Measurements from ENCODE around the gene KLHL3. TPM values are rescaled to one million over a fixed set of nuclear protein-coding genes. Genes with fewer than 3 reads are reported as not detected.

KLHL3 gene
- total RNA-seq, 2 experiments from 2014 or later, result 9.2 to 12.2 TPM

DNA sequence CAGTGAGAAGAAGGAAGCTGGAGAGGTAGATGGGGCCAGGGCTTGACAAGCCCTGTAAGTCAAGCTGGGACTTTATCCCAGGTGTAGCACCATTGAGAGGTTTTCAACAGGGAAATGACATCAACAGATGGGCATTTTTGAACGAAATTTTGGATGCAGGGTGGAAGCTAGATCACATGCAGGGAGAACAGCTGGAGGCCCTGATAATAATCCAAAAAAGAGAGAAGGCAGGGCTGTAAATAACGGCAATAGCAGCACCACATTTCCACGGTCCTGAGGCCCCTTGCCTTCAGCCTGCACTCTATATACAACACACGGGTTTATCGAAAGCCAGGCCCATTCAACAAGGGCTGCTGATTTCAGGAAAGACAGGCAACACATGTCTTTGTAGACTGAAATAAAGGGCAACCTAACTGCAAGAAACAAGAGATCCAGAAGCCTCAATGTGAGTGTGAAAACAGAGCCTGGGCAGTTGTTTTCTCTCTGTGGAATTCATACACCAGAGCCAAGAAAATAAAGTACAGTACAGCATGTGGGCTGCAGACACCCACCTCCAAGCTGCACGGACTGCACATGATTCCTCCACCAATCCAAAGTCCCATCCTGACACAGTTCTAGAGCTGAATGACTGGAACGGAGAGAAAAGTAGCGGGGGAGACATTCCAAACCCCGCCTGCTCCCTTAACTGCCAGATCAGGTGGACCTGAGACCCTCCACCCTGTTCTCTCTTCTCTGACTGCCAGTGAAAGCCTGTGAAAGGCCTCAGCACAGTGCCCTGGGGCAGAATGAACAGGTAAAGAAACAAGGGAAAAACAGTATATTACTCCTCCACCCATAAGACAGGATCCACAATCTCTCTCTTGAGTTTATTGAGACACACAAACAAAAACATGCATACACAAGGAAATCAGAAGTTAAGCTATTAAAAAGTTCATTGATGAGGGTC is 36.3 kb downstream of the KLHL3 start:
- CTCF ChIA-PET, result interaction anchor here (1.1 to 6.0 kb wide), 4 partner anchors 22 to 43 kb away, joined by 3 to 38 read pairs (median 6); partner anchors contain the start of gene KLHL3
- ATAC-seq (no peak), DNase-seq (no peak)
- Mint-ChIP-seq H3K27me3 (no peaks in the 10 kb centered on the region), H3K4me3 (no peak overlapping the region), H3K9me3 (no peaks in the 10 kb centered on the region), H3K27ac (no peak overlapping the region), H3K36me3 (ENCODE audit: low read depth) (peaks cover 7% of the 10 kb centered on the region), H3K4me1 (ENCODE audit: low read depth) (peaks cover 27% of the 10 kb centered on the region)
- intact Hi-C loops (cut with micrococcal nuclease), result loop anchor here (5.0 kb wide), 1 partner anchor 38 kb away; the partner anchor contains the start of gene KLHL3
- POLR2A ChIA-PET, result interaction anchor here (0.7 to 1.5 kb wide), 3 partner anchors 11 to 51 kb away, joined by 3 to 4 read pairs (median 4); no protein-coding TSS in a partner anchor
- TF ChIP-seq, protein P1, sequence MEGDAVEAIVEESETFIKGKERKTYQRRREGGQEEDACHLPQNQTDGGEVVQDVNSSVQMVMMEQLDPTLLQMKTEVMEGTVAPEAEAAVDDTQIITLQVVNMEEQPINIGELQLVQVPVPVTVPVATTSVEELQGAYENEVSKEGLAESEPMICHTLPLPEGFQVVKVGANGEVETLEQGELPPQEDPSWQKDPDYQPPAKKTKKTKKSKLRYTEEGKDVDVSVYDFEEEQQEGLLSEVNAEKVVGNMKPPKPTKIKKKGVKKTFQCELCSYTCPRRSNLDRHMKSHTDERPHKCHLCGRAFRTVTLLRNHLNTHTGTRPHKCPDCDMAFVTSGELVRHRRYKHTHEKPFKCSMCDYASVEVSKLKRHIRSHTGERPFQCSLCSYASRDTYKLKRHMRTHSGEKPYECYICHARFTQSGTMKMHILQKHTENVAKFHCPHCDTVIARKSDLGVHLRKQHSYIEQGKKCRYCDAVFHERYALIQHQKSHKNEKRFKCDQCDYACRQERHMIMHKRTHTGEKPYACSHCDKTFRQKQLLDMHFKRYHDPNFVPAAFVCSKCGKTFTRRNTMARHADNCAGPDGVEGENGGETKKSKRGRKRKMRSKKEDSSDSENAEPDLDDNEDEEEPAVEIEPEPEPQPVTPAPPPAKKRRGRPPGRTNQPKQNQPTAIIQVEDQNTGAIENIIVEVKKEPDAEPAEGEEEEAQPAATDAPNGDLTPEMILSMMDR (IDR thresholded peaks at IDR 0.05), result no peak

DNA sequence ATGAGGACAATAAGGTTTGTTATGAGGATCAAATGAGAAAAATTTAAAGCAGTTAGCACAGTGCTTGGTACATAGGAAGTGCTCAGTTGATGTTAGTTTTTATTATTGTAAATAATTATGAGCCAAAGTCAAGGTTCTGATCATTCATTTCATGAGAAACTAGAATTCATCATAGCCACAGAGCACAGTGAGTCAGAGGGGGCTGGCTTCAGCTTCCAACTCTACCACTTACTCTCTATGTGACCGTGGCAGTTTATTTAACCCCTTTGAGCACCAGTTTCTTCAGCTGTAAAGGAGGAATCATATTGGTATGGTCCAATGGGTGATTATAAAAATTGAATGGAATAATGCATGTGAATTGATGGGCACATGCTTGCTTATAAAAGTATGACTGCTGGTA is 39.4 kb downstream of the KLHL3 start:
- Mint-ChIP-seq H3K9me3 (no peaks in the 10 kb centered on the region), H3K4me3 (no peak overlapping the region), H3K36me3 (ENCODE audit: low read depth) (peaks cover 9% of the 10 kb centered on the region), H3K27ac (peak overlapping the region; percentile 92), H3K27me3 (no peaks in the 10 kb centered on the region), H3K4me1 (ENCODE audit: low read depth) (peaks cover 40% of the 10 kb centered on the region)
- ChIA-PET CTCF (interaction anchor here (2.0 to 7.0 kb wide), 5 partner anchors 29 to 55 kb away, joined by 5 to 38 read pairs (median 21); partner anchors contain the start of gene KLHL3), POLR2A (interaction anchor here (1.2 to 2.4 kb wide), 5 partner anchors 37 to 57 kb away, joined by 3 to 15 read pairs (median 6); partner anchors contain the start of gene KLHL3)
- TF ChIP-seq, protein P1 (IDR thresholded peaks at IDR 0.05), result no peak
- DNase-seq (peak; percentile 77), ATAC-seq (peak; percentile 93)
- intact Hi-C loops (cut with micrococcal nuclease), result loop anchor here (5.0 kb wide), 1 partner anchor 41 kb away; the partner anchor contains the start of gene KLHL3

DNA sequence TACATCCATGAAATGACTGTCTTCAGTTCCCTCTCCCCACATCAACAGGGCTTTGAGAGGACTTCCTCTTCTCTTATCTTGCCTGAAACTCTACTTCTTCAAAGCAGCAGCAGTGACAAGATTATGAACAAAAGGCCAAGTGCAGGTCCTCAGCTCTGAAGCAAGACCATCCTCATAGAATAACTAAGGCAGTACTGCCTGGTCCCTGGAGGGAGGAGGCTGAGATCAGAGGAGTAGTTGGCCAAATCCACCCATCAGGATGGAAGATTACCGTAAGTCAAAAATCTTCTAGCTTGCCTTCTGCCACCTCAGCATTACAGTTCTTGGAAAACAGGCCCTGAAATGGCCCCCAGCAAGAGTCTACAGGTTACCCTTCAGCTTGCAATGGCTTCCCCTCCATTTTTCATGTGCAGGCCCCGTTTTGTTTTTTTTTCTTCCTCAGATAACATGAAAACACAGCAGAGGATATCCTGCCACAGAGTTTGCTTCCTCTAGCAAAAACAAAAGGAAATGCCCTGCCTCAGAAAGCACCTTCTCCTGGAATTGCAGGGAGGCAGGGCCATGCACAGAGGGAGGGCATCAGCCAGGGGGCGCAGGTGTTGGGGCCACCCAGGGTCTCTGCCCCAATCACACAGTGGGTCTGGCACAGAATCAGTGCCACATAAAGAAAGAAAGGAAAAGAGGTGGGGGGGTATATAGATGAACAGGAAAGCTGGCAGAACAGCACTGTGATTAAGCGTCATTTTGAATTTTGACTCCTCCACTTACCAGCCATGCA is 40.0 kb downstream of the KLHL3 start:
- TF ChIP-seq, protein P1 (IDR thresholded peaks at IDR 0.05), result peak; percentile 26
- H3K4me3 Mint-ChIP-seq, result peak overlapping the region; percentile 39
- POLR2A ChIA-PET, result interaction anchor here (0.6 to 2.4 kb wide), 6 partner anchors 38 to 112 kb away, joined by 3 to 15 read pairs (median 6); partner anchors contain the start of gene KLHL3
- H3K27ac Mint-ChIP-seq, result peak overlapping the region; percentile 92
- H3K36me3 Mint-ChIP-seq (ENCODE audit: low read depth), result peaks cover 9% of the 10 kb centered on the region
- ATAC-seq, result peak; percentile 53
- H3K27me3 Mint-ChIP-seq, result no peaks in the 10 kb centered on the region
- peak; percentile 15 for DNase-seq
- no peaks in the 10 kb centered on the region for H3K9me3 Mint-ChIP-seq
- CTCF ChIA-PET, result interaction anchor here (0.6 to 7.0 kb wide), 9 partner anchors 10 to 171 kb away, joined by 3 to 38 read pairs (median 7); partner anchors contain the start of gene KLHL3
- intact Hi-C loops (cut with micrococcal nuclease), result loop anchor here (5.0 kb wide), 1 partner anchor 41 kb away; the partner anchor contains the start of gene KLHL3
- peaks cover 40% of the 10 kb centered on the region for H3K4me1 Mint-ChIP-seq (ENCODE audit: low read depth)

DNA sequence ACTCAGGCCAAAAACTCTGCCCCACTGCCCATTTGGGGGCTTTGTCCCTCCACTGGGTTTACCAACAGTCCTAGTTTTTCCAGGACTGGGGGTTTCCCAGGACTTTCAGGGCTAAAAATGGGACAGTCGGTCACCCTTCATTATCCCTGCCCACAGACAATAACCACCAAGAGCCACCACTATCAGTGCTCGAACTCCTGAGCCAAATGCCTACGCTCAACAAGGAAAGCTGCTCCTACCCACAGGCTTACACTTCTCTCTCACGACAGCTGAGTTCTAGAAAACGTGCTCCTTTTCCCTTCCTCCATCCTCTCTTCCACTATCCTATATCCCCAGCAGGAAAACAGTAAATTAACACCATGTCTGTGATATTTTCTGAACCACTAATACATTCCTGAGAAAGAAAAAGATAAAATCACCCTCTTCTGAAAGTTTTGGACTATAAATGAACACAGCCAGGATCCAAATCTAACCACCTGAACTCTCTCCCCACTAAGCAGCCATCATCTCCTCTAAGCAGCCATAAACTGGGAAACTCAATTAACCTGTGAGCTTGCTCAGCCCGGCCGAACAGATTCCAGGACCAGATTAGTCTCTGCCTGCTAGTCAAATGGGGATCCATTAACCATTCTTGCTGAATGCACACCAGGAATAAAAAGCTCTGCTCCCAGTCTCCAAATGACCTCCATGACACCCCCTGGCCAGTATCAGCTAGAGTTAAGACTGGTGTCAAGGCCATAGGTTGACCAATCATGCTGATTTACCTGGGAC is 41.8 kb downstream of the KLHL3 start:
- Mint-ChIP-seq H3K27me3 (no peaks in the 10 kb centered on the region), H3K27ac (no peak overlapping the region), H3K36me3 (ENCODE audit: low read depth) (peaks cover 17% of the 10 kb centered on the region), H3K4me3 (no peak overlapping the region), H3K4me1 (ENCODE audit: low read depth) (peaks cover 40% of the 10 kb centered on the region), H3K9me3 (peaks cover 3% of the 10 kb centered on the region)
- DNase-seq, result no peak
- TF ChIP-seq, protein P1 (IDR thresholded peaks at IDR 0.05), result no peak
- intact Hi-C loops (cut with micrococcal nuclease), result no loop called here
- ChIA-PET CTCF (interaction anchor here (0.6 to 7.0 kb wide), 7 partner anchors 17 to 53 kb away, joined by 3 to 38 read pairs (median 6); partner anchors contain the start of gene KLHL3), POLR2A (no interaction called here)
- no peak for ATAC-seq

Measured in activated CD8-positive, alpha-beta T cell treated with anti-CD3 and anti-CD28 coated beads for 36 hours (primary cell).